Ishikawa (cell line): Measurements from ENCODE around the gene FST.

ENCODE experiments used
- CEBPB ChIP-seq: IDR thresholded peaks from 2 replicates; pipeline ENCODE4 v1.6.1; 2012
- CREB1 ChIP-seq: IDR thresholded peaks from 2 replicates; pipeline ENCODE4 v1.6.1; 2012; ENCODE audit warnings: low read depth
- EGR1 ChIP-seq: IDR thresholded peaks from 2 replicates; pipeline ENCODE4 v1.6.1; 2012
- EP300 ChIP-seq: IDR thresholded peaks from 2 replicates; pipeline ENCODE4 v1.6.1; 2012; ENCODE audit warnings: borderline replicate concordance
- FOXM1 ChIP-seq: IDR thresholded peaks from 2 replicates; pipeline ENCODE4 v1.6.1; 2012; ENCODE audit warnings: low read depth, borderline replicate concordance
- NFIC ChIP-seq: IDR thresholded peaks from 2 replicates; pipeline ENCODE4 v1.6.1; 2012
- RAD21 ChIP-seq: IDR thresholded peaks from 2 replicates; pipeline ENCODE4 v1.6.1; 2012; ENCODE audit warnings: low read depth
- TAF1 ChIP-seq: IDR thresholded peaks from 2 replicates; pipeline ENCODE4 v1.6.1; 2012; ENCODE audit warnings: low read depth, mild to moderate bottlenecking
- TCF12 ChIP-seq: IDR thresholded peaks from 2 replicates; pipeline ENCODE4 v1.6.1; 2012; ENCODE audit warnings: low read depth
- TEAD4 ChIP-seq: IDR thresholded peaks from 2 replicates; pipeline ENCODE4 v1.6.1; 2012
- YY1 ChIP-seq: IDR thresholded peaks from 2 replicates; pipeline ENCODE4 v1.6.1; 2012; ENCODE audit warnings: low read depth
- ZBTB7A ChIP-seq: IDR thresholded peaks from 2 replicates; pipeline ENCODE4 v1.6.1; 2012; ENCODE audit warnings: low read depth
- TF ChIP-seq, protein P1 (sequence below): IDR thresholded peaks from 2 replicates; pipeline ENCODE4 v1.6.1; 2012
- TF ChIP-seq, protein P2 (sequence below): IDR thresholded peaks from 2 replicates; pipeline ENCODE4 v1.6.1; 2012; ENCODE audit warnings: low read depth, mild to moderate bottlenecking
- TF ChIP-seq, protein P3 (sequence below): IDR thresholded peaks from 2 replicates; pipeline ENCODE4 v1.6.1; 2012

Gene FST

DNA sequence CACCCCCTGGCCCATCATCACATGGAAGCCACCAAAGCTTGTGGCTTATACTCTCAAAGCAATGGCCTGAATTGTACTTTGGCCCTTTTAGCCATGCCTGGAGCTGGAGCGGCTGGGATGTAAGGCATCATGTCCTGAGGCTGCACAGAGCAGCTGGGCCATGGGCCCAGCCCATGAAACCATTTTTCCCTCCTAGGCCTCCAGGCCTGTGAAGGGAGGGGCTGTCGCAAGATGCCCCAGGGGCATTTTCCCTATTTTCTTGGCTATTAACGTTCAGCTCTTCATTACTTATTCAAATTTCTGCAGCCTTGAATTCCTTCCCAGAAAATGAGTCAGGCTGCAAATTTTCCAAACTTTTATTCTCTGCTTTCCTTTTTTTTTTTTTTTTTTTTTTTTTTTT, 27.7 kb downstream of the FST start:
- TF ChIP-seq TAF1 (no peak), YY1 (no peak)
- TF ChIP-seq, protein P1, sequence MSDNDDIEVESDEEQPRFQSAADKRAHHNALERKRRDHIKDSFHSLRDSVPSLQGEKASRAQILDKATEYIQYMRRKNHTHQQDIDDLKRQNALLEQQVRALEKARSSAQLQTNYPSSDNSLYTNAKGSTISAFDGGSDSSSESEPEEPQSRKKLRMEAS: no peak

DNA sequence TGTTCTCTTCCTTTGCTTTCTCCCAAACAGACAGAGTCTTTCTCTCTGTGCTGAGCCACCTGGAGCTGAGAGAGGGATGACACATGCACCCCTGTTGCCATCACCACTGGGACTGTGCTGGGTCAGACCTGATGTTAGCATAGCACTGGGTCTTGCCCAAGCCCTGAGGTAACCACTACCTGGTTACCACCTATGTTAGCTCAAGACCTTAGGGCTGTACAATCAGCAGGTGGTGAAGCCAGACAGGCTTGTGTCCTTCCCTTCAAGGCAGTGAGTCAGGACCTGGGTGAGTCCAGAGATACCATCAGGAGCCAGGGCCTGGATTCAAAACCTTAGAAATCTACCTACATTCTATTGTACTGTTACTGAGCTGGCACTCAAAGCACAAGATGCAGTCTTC, 32.1 kb downstream of the FST start:
- TF ChIP-seq, protein P2, sequence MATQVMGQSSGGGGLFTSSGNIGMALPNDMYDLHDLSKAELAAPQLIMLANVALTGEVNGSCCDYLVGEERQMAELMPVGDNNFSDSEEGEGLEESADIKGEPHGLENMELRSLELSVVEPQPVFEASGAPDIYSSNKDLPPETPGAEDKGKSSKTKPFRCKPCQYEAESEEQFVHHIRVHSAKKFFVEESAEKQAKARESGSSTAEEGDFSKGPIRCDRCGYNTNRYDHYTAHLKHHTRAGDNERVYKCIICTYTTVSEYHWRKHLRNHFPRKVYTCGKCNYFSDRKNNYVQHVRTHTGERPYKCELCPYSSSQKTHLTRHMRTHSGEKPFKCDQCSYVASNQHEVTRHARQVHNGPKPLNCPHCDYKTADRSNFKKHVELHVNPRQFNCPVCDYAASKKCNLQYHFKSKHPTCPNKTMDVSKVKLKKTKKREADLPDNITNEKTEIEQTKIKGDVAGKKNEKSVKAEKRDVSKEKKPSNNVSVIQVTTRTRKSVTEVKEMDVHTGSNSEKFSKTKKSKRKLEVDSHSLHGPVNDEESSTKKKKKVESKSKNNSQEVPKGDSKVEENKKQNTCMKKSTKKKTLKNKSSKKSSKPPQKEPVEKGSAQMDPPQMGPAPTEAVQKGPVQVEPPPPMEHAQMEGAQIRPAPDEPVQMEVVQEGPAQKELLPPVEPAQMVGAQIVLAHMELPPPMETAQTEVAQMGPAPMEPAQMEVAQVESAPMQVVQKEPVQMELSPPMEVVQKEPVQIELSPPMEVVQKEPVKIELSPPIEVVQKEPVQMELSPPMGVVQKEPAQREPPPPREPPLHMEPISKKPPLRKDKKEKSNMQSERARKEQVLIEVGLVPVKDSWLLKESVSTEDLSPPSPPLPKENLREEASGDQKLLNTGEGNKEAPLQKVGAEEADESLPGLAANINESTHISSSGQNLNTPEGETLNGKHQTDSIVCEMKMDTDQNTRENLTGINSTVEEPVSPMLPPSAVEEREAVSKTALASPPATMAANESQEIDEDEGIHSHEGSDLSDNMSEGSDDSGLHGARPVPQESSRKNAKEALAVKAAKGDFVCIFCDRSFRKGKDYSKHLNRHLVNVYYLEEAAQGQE: no peak
- TF ChIP-seq CEBPB (no peak), CREB1 (no peak), RAD21 (no peak), YY1 (no peak), NFIC (no peak), FOXM1 (no peak), TAF1 (no peak), TEAD4 (no peak), EP300 (no peak)
- TF ChIP-seq, protein P1: no peak
- TF ChIP-seq, protein P3, sequence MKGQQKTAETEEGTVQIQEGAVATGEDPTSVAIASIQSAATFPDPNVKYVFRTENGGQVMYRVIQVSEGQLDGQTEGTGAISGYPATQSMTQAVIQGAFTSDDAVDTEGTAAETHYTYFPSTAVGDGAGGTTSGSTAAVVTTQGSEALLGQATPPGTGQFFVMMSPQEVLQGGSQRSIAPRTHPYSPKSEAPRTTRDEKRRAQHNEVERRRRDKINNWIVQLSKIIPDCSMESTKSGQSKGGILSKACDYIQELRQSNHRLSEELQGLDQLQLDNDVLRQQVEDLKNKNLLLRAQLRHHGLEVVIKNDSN: no peak

DNA sequence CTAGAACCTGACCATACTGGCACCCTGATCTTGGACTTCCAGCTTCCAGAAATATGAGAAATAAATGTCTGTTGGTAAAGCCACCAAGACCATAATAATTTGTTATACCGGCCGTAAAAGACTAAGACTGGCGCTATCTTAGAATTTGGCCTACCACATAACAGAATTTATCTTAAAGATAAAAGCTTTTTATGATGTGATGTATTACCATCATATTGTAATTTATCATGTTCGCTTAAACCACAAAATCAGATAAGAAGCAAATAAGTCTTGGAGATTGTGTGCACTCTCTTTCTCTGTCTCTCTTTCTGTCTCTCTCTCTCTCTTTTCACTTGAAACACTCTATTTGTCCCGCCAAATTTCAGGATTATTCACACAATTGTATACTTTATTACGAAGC, 35.6 kb downstream of the FST start:
- TF ChIP-seq, protein P2: no peak
- TF ChIP-seq YY1 (no peak), NFIC (no peak), TEAD4 (no peak), TCF12 (no peak), EGR1 (no peak), TAF1 (no peak), RAD21 (no peak), ZBTB7A (no peak), FOXM1 (no peak), CREB1 (no peak), EP300 (no peak), CEBPB (no peak)
- TF ChIP-seq, protein P1: no peak
- TF ChIP-seq, protein P3: no peak

DNA sequence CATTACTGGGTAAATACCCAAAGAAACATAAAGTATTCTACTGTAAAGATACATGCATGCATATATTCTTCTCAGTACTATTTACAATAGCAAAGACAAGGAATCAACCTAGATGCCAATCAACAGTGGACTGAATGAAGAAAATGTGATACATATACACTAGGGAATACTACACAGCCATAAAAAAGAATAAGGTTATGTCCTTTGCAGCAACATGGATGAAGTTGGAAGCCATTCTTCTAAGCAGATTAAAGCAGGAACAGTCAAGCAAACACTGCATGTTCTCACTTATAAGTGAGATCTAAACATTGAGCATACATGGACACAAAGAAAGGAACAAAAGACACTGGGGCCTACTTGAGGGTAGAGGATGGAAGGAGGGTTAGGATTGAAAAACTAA, 40.4 kb downstream of the FST start:
- TF ChIP-seq, protein P2: no peak
- TF ChIP-seq, protein P3: no peak
- no peak for TF ChIP-seq YY1
- no peak for TF ChIP-seq ZBTB7A
- no peak for TF ChIP-seq CEBPB
- TF ChIP-seq TCF12: no peak
